Glutamatergic neuron (in vitro differentiated cells): ENCODE results near the gene NIM1K. TPM values are rescaled to one million over a fixed set of nuclear protein-coding genes. Genes with fewer than 3 reads are reported as not detected.
"Not testable (repeated sequence)": the region's sequence is repeated elsewhere in the genome, so short reads cannot be mapped to it uniquely, and the experiment has no call there.

Experiments
- DNase-seq: peaks from one replicate; pipeline ENCODE4 v3.0.0; 2022
- H3K27ac Mint-ChIP-seq: one replicate; pipeline ENCODE4 v1.8.0; 2020; ENCODE audit warnings: mild to moderate bottlenecking, mixed read lengths, inconsistent platforms; ENCODE audit not compliant: unreplicated experiment
- H3K27me3 Mint-ChIP-seq: one replicate; pipeline ENCODE4 v1.8.0; 2020; ENCODE audit warnings: mild to moderate bottlenecking, moderate library complexity, mixed read lengths, inconsistent platforms; ENCODE audit not compliant: unreplicated experiment
- H3K36me3 Mint-ChIP-seq: one replicate; pipeline ENCODE4 v1.8.0; 2020; ENCODE audit warnings: mild to moderate bottlenecking, mixed read lengths, inconsistent platforms; ENCODE audit not compliant: unreplicated experiment
- H3K4me1 Mint-ChIP-seq: one replicate; pipeline ENCODE4 v1.8.0; 2020; ENCODE audit warnings: mild to moderate bottlenecking, low read depth, mixed read lengths, inconsistent platforms; ENCODE audit not compliant: unreplicated experiment
- H3K4me3 Mint-ChIP-seq: one replicate; pipeline ENCODE4 v1.8.0; 2020; ENCODE audit warnings: mild to moderate bottlenecking, mixed read lengths, inconsistent platforms; ENCODE audit not compliant: unreplicated experiment
- H3K9me3 Mint-ChIP-seq: one replicate; pipeline ENCODE4 v1.8.0; 2020; ENCODE audit warnings: mild to moderate bottlenecking, moderate library complexity, mixed read lengths, inconsistent platforms; ENCODE audit not compliant: unreplicated experiment
- total RNA-seq: library from RNA; stranded (reverse); fragmentation: NEBNext Ultra II Directional; extraction: Animal tissue kit (Norgen Biotek cat#: 25700); gene quantifications from one replicate; pipeline ENCODE4 v1.2.1, GENCODE V29; 2021; ENCODE audit not compliant: unreplicated experiment
- TF ChIP-seq, protein P1 (sequence below): fragments of 200-600 bp; sonication (generic); IDR thresholded peaks from one replicate; pipeline ENCODE4 v1.5.0; 2021; ENCODE audit not compliant: partially characterized antibody, unreplicated experiment

Gene NIM1K
- total RNA-seq, 1 donor from 2014 or later = 10.5 TPM

DNA sequence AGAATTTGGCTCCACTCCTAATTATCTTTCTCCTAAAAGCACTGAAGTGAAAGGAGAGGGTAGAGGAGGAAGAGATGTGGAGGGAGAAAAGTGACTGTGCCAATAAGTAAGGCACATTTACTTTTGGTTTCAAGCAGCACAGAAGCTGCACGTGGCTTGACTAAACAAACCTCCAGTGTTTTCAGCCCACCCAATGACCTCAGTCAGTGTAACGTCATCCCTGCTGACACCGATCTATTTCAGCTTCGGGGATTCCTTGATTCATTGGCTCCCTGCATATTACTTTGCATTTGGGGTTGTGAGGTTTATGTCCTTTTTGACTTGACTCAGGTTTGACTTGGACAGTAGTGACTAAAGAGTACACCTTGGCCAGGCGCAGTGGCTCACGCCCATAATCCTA lies 35.6 kb upstream of the NIM1K start:
- TF ChIP-seq, protein P1, sequence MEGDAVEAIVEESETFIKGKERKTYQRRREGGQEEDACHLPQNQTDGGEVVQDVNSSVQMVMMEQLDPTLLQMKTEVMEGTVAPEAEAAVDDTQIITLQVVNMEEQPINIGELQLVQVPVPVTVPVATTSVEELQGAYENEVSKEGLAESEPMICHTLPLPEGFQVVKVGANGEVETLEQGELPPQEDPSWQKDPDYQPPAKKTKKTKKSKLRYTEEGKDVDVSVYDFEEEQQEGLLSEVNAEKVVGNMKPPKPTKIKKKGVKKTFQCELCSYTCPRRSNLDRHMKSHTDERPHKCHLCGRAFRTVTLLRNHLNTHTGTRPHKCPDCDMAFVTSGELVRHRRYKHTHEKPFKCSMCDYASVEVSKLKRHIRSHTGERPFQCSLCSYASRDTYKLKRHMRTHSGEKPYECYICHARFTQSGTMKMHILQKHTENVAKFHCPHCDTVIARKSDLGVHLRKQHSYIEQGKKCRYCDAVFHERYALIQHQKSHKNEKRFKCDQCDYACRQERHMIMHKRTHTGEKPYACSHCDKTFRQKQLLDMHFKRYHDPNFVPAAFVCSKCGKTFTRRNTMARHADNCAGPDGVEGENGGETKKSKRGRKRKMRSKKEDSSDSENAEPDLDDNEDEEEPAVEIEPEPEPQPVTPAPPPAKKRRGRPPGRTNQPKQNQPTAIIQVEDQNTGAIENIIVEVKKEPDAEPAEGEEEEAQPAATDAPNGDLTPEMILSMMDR = no peak
- Mint-ChIP-seq H3K9me3 (no peaks in the 10 kb centered on the region), H3K27ac (no peak overlapping the region), H3K4me3 (no peak overlapping the region), H3K36me3 (no peaks in the 10 kb centered on the region), H3K4me1 (peaks cover 4% of the 10 kb centered on the region), H3K27me3 (no peaks in the 10 kb centered on the region)
- DNase-seq = no peak

DNA sequence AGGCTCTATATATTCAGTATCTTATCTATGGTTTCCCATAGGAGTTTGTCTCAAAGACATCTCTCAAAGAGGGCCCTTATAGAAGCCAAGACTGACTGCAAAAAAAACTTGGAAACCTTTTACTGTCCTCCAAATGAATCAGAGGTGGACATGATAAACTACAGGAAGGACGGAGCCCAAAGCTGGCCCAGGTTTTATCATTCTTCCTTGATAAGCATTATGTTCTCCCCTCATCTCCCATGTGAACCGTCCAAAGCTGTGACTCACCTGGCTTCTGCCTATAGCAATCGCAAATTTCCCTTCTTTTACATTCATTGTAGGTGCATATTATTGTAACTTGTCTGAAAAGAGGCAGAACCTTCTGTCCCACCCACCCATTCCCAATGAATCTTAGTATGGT lies 35.0 kb upstream of the NIM1K start:
- TF ChIP-seq, protein P1 = no peak
- Mint-ChIP-seq H3K27ac (no peak overlapping the region), H3K27me3 (no peaks in the 10 kb centered on the region), H3K36me3 (no peaks in the 10 kb centered on the region), H3K9me3 (no peaks in the 10 kb centered on the region), H3K4me3 (no peak overlapping the region), H3K4me1 (peaks cover 4% of the 10 kb centered on the region)
- DNase-seq = no peak

DNA sequence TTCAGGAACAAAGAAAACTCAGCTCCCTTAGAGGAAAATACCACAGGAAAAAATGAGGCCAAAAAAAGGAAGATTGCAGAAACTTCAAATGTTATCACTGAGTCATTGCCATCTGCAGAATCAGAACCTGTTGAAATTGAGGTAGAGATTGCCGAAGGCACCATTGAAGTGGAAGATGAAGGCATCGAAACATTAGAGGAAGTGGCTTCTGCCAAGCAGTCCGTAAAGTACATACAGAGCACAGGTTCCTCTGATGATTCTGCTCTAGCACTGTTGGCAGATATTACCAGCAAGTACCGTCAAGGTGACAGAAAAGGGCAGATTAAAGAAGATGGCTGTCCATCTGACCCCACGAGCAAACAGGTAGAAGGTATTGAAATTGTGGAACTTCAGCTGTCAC lies 30.8 kb upstream of the NIM1K start:
- Mint-ChIP-seq H3K27me3 (no peaks in the 10 kb centered on the region), H3K36me3 (no peaks in the 10 kb centered on the region), H3K4me1 (no peaks in the 10 kb centered on the region), H3K9me3 (peaks cover 1% of the 10 kb centered on the region), H3K27ac (no peak overlapping the region), H3K4me3 (no peak overlapping the region)
- TF ChIP-seq, protein P1 = no peak
- no peak for DNase-seq

DNA sequence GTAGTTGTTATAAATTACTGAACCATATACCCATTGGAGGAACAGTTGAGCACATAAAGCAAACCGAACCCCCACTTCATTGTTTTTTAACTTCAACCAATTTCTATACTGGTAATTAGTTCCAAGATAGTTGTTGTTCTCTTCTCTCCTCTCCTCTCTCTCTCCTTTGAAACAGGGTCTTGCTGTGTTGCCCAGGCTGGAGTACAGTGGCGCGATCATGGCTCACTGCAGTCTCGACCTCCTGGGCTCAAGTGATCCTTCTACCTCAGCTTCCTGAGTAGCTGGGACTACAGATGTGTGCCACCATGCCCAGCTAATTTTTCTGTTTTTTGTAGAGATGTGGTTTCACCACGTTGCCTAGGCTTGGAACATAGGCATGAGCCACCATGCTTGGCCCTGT lies 27.2 kb upstream of the NIM1K start:
- H3K9me3 Mint-ChIP-seq, H3K4me3 Mint-ChIP-seq, H3K4me1 Mint-ChIP-seq, H3K27me3 Mint-ChIP-seq, DNase-seq, H3K36me3 Mint-ChIP-seq, H3K27ac Mint-ChIP-seq: not testable (repeated sequence)

DNA sequence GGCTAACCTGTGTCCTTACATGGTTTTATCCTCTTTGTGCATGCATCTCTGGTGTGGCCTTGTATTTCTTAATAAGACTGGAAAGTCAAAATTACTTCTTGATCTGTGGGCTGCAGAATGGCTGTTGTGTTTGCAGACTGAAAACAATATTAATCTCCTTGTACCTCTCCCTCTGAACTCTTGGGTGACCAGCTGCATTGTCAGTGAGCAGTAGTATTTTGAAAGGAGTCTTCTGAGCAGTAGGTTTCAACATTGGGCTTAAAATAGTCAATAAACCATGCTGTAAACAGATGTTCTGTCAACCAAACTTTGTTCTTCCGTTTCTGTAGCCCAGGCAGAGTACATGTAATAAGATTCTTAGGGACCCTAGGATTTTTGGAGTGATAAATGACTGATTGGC lies 26.7 kb upstream of the NIM1K start:
- Mint-ChIP-seq H3K4me3 (no peak overlapping the region), H3K4me1 (peaks cover 2% of the 10 kb centered on the region), H3K9me3 (peaks cover 1% of the 10 kb centered on the region), H3K36me3 (no peaks in the 10 kb centered on the region), H3K27me3 (no peaks in the 10 kb centered on the region), H3K27ac (no peak overlapping the region)
- no peak for DNase-seq
- TF ChIP-seq, protein P1 = no peak

DNA sequence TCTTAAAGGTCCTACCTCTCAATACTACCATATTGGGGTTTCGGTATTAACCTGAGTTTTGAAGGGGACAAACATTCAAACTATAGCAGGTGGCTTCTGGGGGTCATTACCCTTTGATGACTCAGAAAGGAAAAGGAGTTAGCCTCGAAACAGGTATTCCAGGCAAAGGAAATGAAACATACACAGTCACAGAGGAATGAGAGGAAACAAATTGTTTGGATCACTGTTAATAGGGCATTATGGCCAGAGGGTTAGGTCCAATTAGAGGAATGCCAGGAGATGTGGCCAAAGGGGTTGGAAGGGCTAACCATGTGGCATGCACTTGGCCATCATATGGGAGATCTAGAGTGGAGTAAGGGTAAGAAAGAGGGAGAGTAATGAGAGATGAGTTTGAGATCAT lies 23.9 kb upstream of the NIM1K start:
- no peaks in the 10 kb centered on the region for H3K36me3 Mint-ChIP-seq
- no peaks in the 10 kb centered on the region for H3K27me3 Mint-ChIP-seq
- DNase-seq = no peak
- H3K4me3 Mint-ChIP-seq = no peak overlapping the region
- H3K4me1 Mint-ChIP-seq = peaks cover 2% of the 10 kb centered on the region
- H3K27ac Mint-ChIP-seq = no peak overlapping the region
- TF ChIP-seq, protein P1 = no peak
- peaks cover 1% of the 10 kb centered on the region for H3K9me3 Mint-ChIP-seq
